Left ventricle myocardium inferior (tissue), 1 donor: ENCODE results near the gene ZNF518A. TPM values are rescaled to one million over a fixed set of nuclear protein-coding genes. Genes with fewer than 3 reads are reported as not detected.

Source experiments
- DNase-seq: peaks from one replicate; pipeline ENCODE4 v3.0.0-alpha.2; 2020
- H3K27ac ChIP-seq: fragments of 200-600 bp; replicated peaks from 2 replicates; pipeline ENCODE4 v1.8.0; 2021
- H3K27me3 ChIP-seq: fragments of 200-600 bp; 2 replicates; pipeline ENCODE4 v1.8.0; 2021; ENCODE audit warnings: low read depth
- H3K36me3 ChIP-seq: fragments of 200-600 bp; 2 replicates; pipeline ENCODE4 v1.8.0; 2021
- H3K4me1 ChIP-seq: fragments of 200-600 bp; 2 replicates; pipeline ENCODE4 v1.8.0; 2021
- H3K4me3 ChIP-seq: fragments of 200-600 bp; 2 replicates; pipeline ENCODE4 v1.8.0; 2021; ENCODE audit warnings: mild to moderate bottlenecking, moderate library complexity
- H3K9me3 ChIP-seq: fragments of 200-600 bp; replicated peaks from 2 replicates; pipeline ENCODE4 v1.8.0; 2021
- CTCF ChIP-seq: fragments of 200-600 bp; IDR thresholded peaks from 2 replicates; pipeline ENCODE4 v1.8.0; 2021; ENCODE audit warnings: antibody characterized with exemption, mild to moderate bottlenecking, borderline replicate concordance
- intact Hi-C: fragments of 100-400 bp; cut with micrococcal nuclease; formaldehyde crosslinking; loops from one replicate; pipeline ENCODE4 v1.11.0; 2022
- total RNA-seq: library from RNA; stranded (reverse); fragmentation: NEBNext Ultra II Directional; extraction: Animal tissue kit (Norgen Biotek cat#: 25700); gene quantifications from one replicate; pipeline ENCODE4 v1.2.1, GENCODE V29; 2021
- donor health status: DM: no; HTN: yes; CAD: no; lungs with severe emphysema.

ZNF518A gene
- total RNA-seq, 1 donor from 2014 or later: 8.7 TPM

- Histone ChIP-seq H3K4me1 (no peaks in the 10 kb centered on the region), H3K9me3 (no peaks in the 10 kb centered on the region), H3K36me3 (no peaks in the 10 kb centered on the region), H3K27ac (no peak overlapping the region), H3K4me3 (no peak overlapping the region), H3K27me3 (peaks cover 4% of the 10 kb centered on the region)
- intact Hi-C loops: no loop called here
- no peak for TF ChIP-seq CTCF
- no peak for DNase-seq
Observed at GRCh38 chr10:96201525-96201924, 71.4 kb downstream of the ZNF518A start.

DNA sequence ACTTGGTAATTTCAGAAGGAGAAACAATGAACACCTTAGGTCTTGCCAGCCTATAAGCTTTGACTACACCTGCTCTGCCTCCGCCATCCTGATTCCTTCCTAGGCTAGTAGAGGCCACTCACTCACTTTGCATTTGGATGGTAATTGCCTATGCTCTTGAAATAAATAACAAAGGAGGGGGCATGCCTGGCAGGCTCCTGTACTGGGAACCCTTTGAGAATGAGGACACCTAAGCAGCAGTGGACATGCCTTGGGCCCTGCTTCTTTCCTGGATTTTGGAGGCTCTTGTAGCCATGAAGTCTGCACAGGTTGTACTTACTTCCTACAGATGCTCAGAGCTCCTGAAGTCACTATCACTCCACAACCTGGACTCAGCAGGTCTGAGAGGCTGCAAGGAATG is 75.5 kb downstream of the ZNF518A start:
- Histone ChIP-seq H3K4me3 (no peak overlapping the region), H3K27ac (no peak overlapping the region), H3K36me3 (no peaks in the 10 kb centered on the region), H3K9me3 (no peaks in the 10 kb centered on the region), H3K4me1 (no peaks in the 10 kb centered on the region), H3K27me3 (peaks cover 17% of the 10 kb centered on the region)
- TF ChIP-seq CTCF: no peak
- intact Hi-C loops: no loop called here
- no peak for DNase-seq

DNA sequence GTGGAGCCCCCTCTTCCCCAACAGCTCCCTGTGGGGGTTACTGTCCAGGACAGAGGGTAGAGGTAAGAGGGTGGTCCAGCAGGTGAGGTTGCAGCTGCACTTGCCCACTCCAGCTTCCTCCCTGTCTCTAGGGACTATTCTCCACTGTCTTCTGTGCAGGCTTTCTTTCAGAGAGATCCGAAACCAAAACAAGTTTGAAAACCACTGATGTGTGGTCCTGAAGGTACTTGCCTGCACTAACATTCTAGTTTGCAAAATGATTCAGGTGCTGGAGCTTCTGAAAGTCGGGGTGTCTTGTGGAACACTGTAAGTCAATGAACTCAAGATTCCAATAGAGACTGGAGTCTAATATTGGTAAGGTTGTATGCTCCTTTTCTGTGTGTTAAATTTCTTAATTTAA is 78.2 kb downstream of the ZNF518A start:
- Histone ChIP-seq H3K4me3 (no peak overlapping the region), H3K36me3 (no peaks in the 10 kb centered on the region), H3K27me3 (peaks cover 38% of the 10 kb centered on the region), H3K4me1 (no peaks in the 10 kb centered on the region), H3K27ac (no peak overlapping the region), H3K9me3 (no peaks in the 10 kb centered on the region)
- no peak for TF ChIP-seq CTCF
- intact Hi-C loops: no loop called here
- no peak for DNase-seq

DNA sequence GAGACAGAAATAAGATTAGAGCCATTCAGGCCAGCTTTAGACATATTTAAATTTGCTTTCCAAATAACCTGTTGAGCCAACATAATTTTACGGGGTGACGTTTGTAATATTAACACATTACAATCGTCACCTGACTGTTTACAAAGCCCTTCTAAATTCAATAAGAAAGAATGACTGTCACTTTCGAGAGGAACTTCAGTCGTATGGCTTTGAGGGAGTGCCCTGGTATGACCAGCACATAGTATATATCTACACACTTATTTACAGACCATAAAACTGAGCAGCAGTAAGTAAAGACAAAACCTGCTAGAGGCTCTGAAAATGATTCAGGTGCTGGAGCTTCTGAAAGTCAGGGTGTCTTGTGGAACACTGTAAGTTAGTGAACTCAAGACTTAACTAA is 78.8 kb downstream of the ZNF518A start:
- Histone ChIP-seq H3K4me1 (no peaks in the 10 kb centered on the region), H3K27ac (no peak overlapping the region), H3K27me3 (peaks cover 44% of the 10 kb centered on the region), H3K36me3 (no peaks in the 10 kb centered on the region), H3K4me3 (no peak overlapping the region), H3K9me3 (no peaks in the 10 kb centered on the region)
- DNase-seq: no peak
- intact Hi-C loops: no loop called here
- no peak for TF ChIP-seq CTCF

DNA sequence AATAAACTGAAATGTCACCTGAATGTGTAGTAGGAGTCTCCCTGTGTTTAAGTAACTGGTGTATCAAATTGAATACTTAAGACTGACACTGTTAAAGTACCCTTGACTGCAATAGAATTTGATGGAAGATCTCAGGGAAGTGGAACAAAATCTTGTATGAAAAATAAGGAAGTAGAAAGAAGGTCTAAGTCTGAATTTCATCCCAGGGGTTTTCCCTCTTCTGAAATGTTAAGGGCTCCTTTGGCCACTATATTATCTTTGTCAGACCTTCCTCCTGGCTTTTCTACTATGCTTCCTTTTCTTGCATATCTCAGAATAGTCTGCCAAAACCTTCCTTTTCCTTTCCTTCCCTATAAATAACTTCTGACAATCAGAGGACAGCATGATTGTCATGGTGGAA is 81.7 kb downstream of the ZNF518A start:
- H3K27ac ChIP-seq: no peak overlapping the region
- H3K36me3 ChIP-seq: no peaks in the 10 kb centered on the region
- no peaks in the 10 kb centered on the region for H3K4me1 ChIP-seq
- DNase-seq: no peak
- TF ChIP-seq CTCF: no peak
- H3K9me3 ChIP-seq: no peaks in the 10 kb centered on the region
- H3K27me3 ChIP-seq: peaks cover 73% of the 10 kb centered on the region
- intact Hi-C loops: no loop called here
- H3K4me3 ChIP-seq: no peak overlapping the region

DNA sequence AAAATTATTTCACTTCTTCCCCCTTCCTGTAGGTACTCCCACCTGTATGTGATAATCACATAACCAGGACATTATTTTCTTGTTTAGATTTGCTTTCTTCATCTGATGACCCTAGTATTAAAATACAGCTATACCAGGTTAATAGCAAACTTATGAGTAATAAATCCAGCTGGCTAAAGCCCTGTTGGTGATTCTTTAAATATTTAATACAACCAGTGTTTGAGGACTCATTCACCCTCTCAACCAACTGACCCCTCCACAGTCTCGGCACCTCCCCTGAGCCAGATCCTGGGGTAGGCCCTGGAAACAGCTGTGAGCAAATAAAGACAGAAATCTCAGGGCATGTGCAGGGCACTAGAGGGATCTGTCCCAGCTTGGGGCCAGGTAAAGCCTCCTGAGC is 82.8 kb downstream of the ZNF518A start:
- no peaks in the 10 kb centered on the region for H3K4me1 ChIP-seq
- no peaks in the 10 kb centered on the region for H3K36me3 ChIP-seq
- no peaks in the 10 kb centered on the region for H3K9me3 ChIP-seq
- intact Hi-C loops: no loop called here
- H3K4me3 ChIP-seq: no peak overlapping the region
- TF ChIP-seq CTCF: no peak
- H3K27me3 ChIP-seq: peaks cover 83% of the 10 kb centered on the region
- no peak overlapping the region for H3K27ac ChIP-seq
- DNase-seq: no peak
